ENCODE results near the gene PDGFB. TPM values are rescaled to one million over a fixed set of nuclear protein-coding genes. Genes with fewer than 3 reads are reported as not detected.

The PDGFB gene
- total and polyA plus RNA-seq, 2 experiments from 2014 or later, result 2.2 to 8.0 TPM

GRCh38 chr22:39181356-39181755, 63.4 kb downstream of the PDGFB start:
- no peak overlapping the region for H3K27ac Mint-ChIP-seq

More at GRCh38 chr22:39181356-39181755, 63.4 kb downstream of the PDGFB start:
- Histone ChIP-seq H3K4me1 (ENCODE audit: insufficient read depth) (peaks cover 21% of the 10 kb centered on the region), H3K4me3 (no peak overlapping the region), H3K4me2 (no peak overlapping the region), H3K27ac (ENCODE audit: low read depth) (no peak overlapping the region), H3K36me3 (ENCODE audit: insufficient read depth) (no peaks in the 10 kb centered on the region), H4K20me1 (replicated peaks; ENCODE audit: insufficient read depth) (no peaks in the 10 kb centered on the region), H2AFZ (no peak overlapping the region), H3K9me2 (ENCODE audit: insufficient read depth) (no peaks in the 10 kb centered on the region), H3F3A (replicated peaks; ENCODE audit: low read depth) (peaks cover 6% of the 10 kb centered on the region; the same call in 1 of the 2 replicates), H3K27me3 (ENCODE audit: insufficient read depth) (no peaks in the 10 kb centered on the region), H3K79me2 (replicated peaks; ENCODE audit: insufficient read depth) (no peaks in the 10 kb centered on the region)
- H3K27me3 Mint-ChIP-seq (ENCODE audit: insufficient read depth, low read depth, poor library complexity), result peaks cover 12% of the 10 kb centered on the region
- no peak for TF ChIP-seq NANOG (IDR thresholded peaks at IDR 0.05; ENCODE audit: borderline replicate concordance)
- TF ChIP-seq CTCF (conservative IDR thresholded peaks at IDR 0.05; ENCODE audit: low read depth in 2 of 2), result no peak
- no peak for TF ChIP-seq REST (IDR thresholded peaks at IDR 0.05; ENCODE audit: unreplicated experiment)
- TF ChIP-seq CREB1 (CRISPR knock-in tag; IDR thresholded peaks at IDR 0.05; ENCODE audit: low read depth), result no peak
- no peak for TF ChIP-seq POLR2AphosphoS5 (IDR thresholded peaks at IDR 0.05; ENCODE audit: low read depth)
- TF ChIP-seq STAT1 (IDR thresholded peaks at IDR 0.05; ENCODE audit: unreplicated experiment), result no peak
- no peak for TF ChIP-seq ZNF114 (CRISPR knock-in tag; IDR thresholded peaks at IDR 0.05)
- TF ChIP-seq ZNF331 (CRISPR knock-in tag; IDR thresholded peaks at IDR 0.05; ENCODE audit: low read depth), result no peak
- no peak for TF ChIP-seq ETS1 (IDR thresholded peaks at IDR 0.05)
- TF ChIP-seq ZNF462 (CRISPR knock-in tag; IDR thresholded peaks at IDR 0.05), result no peak
- no peak for TF ChIP-seq EZH2phosphoT487 (IDR thresholded peaks at IDR 0.05; ENCODE audit: unreplicated experiment)
- TF ChIP-seq EZH2 (IDR thresholded peaks at IDR 0.05; ENCODE audit: low read depth, unreplicated experiment), result no peak
- no peak for TF ChIP-seq JUNB (IDR thresholded peaks at IDR 0.05; ENCODE audit: unreplicated experiment)
- ATAC-seq (no peak), DNase-seq (ENCODE audit: low spot score) (no peak)
- peaks cover 40% of the 10 kb centered on the region for H3K4me1 Mint-ChIP-seq
- peaks cover 16% of the 10 kb centered on the region for H3K9me3 Mint-ChIP-seq
- no peak overlapping the region for H3K4me3 Mint-ChIP-seq
- peaks cover 10% of the 10 kb centered on the region for H3K36me3 Mint-ChIP-seq (ENCODE audit: low read depth)

Data from GM23338 (cell line).